Measurements from ENCODE around the gene SLC11A2. TPM values are rescaled to one million over a fixed set of nuclear protein-coding genes. Genes with fewer than 3 reads are reported as not detected.

The SLC11A2 gene
- total and polyA plus RNA-seq, 9 of the 15 experiments (the other 6 are each of a cell fraction or from before 2014, with no cell fraction given): 21.1 to 54.0 (median 32.9) TPM

DNA sequence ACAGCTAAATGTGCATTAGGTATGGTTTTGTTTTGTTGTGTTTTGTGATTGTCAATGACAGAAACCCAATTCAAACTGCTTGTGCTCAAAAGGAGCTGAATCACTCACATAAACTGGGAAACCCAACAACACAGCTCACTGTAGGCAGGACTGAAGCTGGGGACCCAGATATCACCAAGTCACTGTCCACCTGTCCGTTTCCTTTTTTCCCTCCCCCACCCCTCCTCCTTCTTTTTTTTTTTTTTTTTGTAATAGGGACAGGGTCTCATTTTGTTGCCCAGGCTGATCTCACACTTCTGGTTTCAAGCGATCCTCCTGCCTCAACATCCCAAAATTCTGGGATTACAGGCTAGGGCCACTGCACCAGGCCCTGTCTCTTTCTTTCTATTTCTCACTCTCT is 6.9 kb upstream of the SLC11A2 start:
- Histone ChIP-seq H3K4me1 (replicated peaks in 1 of 2; ENCODE audit: control insufficient read depth in 2 of 2, insufficient read depth in 2 of 2, low read length in 2 of 2) (peaks cover 9 to 16% of the 10 kb centered on the region in 2 experiments; a peak in 3 of 5 replicates), H3K9ac (ENCODE audit: insufficient read depth in 1 of 2, low read depth in 2 of 2, low read length in 2 of 2) (peak overlapping the region in 1 of 2 experiments; percentile 31; a peak in 3 of 4 replicates), H2AFZ (ENCODE audit: low read depth, low read length) (peak overlapping the region; percentile 83), H3K27ac (ENCODE audit: extremely low read depth, low read depth, low read length) (peak overlapping the region; percentile 66), H3K27me3 (ENCODE audit: control insufficient read depth in 2 of 2, insufficient read depth in 2 of 2, low read length in 2 of 2) (no peaks in the 10 kb centered on the region), H3K4me3 (no peak overlapping the region), H3K79me2 (ENCODE audit: control insufficient read depth, insufficient read depth, low read length) (no peaks in the 10 kb centered on the region), H3K9me3 (replicated peaks; ENCODE audit: control insufficient read depth, insufficient read depth, low read depth, low read length) (no peaks in the 10 kb centered on the region), H3K4me2 (ENCODE audit: insufficient read depth, low read length) (peak overlapping the region; percentile 48), H4K20me1 (replicated peaks; ENCODE audit: control insufficient read depth, insufficient read depth, low read length) (no peaks in the 10 kb centered on the region), H3K9me1 (ENCODE audit: control insufficient read depth, insufficient read depth, low read length) (no peaks in the 10 kb centered on the region), H3K36me3 (ENCODE audit: control insufficient read depth, insufficient read depth, low read length) (no peaks in the 10 kb centered on the region)
- POLR2A ChIA-PET: interaction anchor here (0.5 to 1.5 kb wide), 6 partner anchors 8 to 322 kb away, joined by 3 to 5 read pairs (median 3); partner anchors contain the start of gene CSRNP2
- no TSS peak for BruUV-seq (replicated peaks)
- CTCF ChIA-PET (ENCODE audit: low intra/inter-chr PET ratio): interaction anchor here (0.6 kb wide), 1 partner anchor 161 kb away, joined by 3 read pairs; no protein-coding TSS in a partner anchor
- DNase-seq (ENCODE audit: extremely low read depth in 1 of 4, low spot score in 3 of 4) (peak in 2 of 4 experiments; percentile 68 to 78), FAIRE-seq (peak; percentile 86), ATAC-seq (peak; percentile 81)
- WGBS (ENCODE audit: insufficient coverage, low coverage, missing lambda C conversion rate): 60% methylated on average over 1 of the region's 2 CpGs
- in situ Hi-C loops (cut with MboI) (no loop called here), intact Hi-C loops (cut with micrococcal nuclease) (no loop called here)
- TF ChIP-seq CBX2 (IDR thresholded peaks at IDR 0.05; ENCODE audit: insufficient read depth, low read length, poor library complexity, severe bottlenecking) (no peak), EP300 (IDR thresholded peaks at IDR 0.05; ENCODE audit: low read length) (peak; percentile 58; the same call in 1 of the 2 replicates), RBM15 (IDR thresholded peaks at IDR 0.05; ENCODE audit: insufficient read depth, low read length) (no peak), NELFE (IDR thresholded peaks at IDR 0.05; ENCODE audit: insufficient read depth, insufficient read length) (no peak), ZNF436 (CRISPR knock-in tag; IDR thresholded peaks at IDR 0.05) (no peak), TAL1 (IDR thresholded peaks at IDR 0.05) (peak; percentile 48; the same call in 1 of the 2 replicates), ZNF316 (IDR thresholded peaks at IDR 0.05) (peak; percentile 90), L3MBTL2 (IDR thresholded peaks at IDR 0.05) (0 out of 2 replicates have a peak, but pooled peaks have one; percentile 25), COPS2 (conservative IDR thresholded peaks at IDR 0.05) (no peak), STAG1 (CRISPR knock-in tag; IDR thresholded peaks at IDR 0.05; ENCODE audit: borderline replicate concordance) (no peak), MAFF (IDR thresholded peaks at IDR 0.05; ENCODE audit: low read length) (peak; percentile 65), NRF1 (conservative IDR thresholded peaks at IDR 0.05 in 1 of 2, IDR thresholded peaks at IDR 0.05 in 1 of 2) (no peak), SPI1 (IDR thresholded peaks at IDR 0.05; ENCODE audit: borderline replicate concordance, low read depth, low read length) (peak; percentile 21; the same call in 1 of the 2 replicates), ZNF311 (CRISPR knock-in tag; IDR thresholded peaks at IDR 0.05) (no peak), JUNB (CRISPR knock-in tag; conservative IDR thresholded peaks at IDR 0.05) (no peak), SMARCA4 (IDR thresholded peaks at IDR 0.05) (peak; percentile 82), SMC3 (conservative IDR thresholded peaks at IDR 0.05; ENCODE audit: insufficient read depth, low read depth, low read length) (no peak), CBFA2T2 (conservative IDR thresholded peaks at IDR 0.05) (peak; percentile 46), POLR3A (IDR thresholded peaks at IDR 0.05; ENCODE audit: borderline replicate concordance, extremely low read depth, insufficient read depth, insufficient read length) (no peak), ZNF232 (CRISPR knock-in tag; IDR thresholded peaks at IDR 0.05) (no peak)
- TF ChIP-seq, protein P1, sequence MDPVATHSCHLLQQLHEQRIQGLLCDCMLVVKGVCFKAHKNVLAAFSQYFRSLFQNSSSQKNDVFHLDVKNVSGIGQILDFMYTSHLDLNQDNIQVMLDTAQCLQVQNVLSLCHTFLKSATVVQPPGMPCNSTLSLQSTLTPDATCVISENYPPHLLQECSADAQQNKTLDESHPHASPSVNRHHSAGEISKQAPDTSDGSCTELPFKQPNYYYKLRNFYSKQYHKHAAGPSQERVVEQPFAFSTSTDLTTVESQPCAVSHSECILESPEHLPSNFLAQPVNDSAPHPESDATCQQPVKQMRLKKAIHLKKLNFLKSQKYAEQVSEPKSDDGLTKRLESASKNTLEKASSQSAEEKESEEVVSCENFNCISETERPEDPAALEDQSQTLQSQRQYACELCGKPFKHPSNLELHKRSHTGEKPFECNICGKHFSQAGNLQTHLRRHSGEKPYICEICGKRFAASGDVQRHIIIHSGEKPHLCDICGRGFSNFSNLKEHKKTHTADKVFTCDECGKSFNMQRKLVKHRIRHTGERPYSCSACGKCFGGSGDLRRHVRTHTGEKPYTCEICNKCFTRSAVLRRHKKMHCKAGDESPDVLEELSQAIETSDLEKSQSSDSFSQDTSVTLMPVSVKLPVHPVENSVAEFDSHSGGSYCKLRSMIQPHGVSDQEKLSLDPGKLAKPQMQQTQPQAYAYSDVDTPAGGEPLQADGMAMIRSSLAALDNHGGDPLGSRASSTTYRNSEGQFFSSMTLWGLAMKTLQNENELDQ (CRISPR knock-in tag; IDR thresholded peaks at IDR 0.05; ENCODE audit: borderline replicate concordance): no peak
- TF ChIP-seq, protein P2, sequence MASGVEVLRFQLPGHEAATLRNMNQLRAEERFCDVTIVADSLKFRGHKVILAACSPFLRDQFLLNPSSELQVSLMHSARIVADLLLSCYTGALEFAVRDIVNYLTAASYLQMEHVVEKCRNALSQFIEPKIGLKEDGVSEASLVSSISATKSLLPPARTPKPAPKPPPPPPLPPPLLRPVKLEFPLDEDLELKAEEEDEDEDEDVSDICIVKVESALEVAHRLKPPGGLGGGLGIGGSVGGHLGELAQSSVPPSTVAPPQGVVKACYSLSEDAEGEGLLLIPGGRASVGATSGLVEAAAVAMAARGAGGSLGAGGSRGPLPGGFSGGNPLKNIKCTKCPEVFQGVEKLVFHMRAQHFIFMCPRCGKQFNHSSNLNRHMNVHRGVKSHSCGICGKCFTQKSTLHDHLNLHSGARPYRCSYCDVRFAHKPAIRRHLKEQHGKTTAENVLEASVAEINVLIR (CRISPR knock-in tag; IDR thresholded peaks at IDR 0.05): no peak
